ENCODE data around the gene KIF25.

The KIF25 gene

GRCh38 chr6:168089186-168090063 lies 92.0 kb downstream of the KIF25 start:
- DNase-seq (ENCODE audit: low read depth in 2 of 2), result no peak

GRCh38 chr6:168090064-168090690 lies 92.7 kb downstream of the KIF25 start:
- DNase-seq (ENCODE audit: low read depth in 2 of 2), result no peak

GRCh38 chr6:168090706-168091105 lies 93.2 kb downstream of the KIF25 start:
- no peak for DNase-seq (ENCODE audit: low read depth in 2 of 2)

GRCh38 chr6:168091381-168092264 lies 94.2 kb downstream of the KIF25 start:
- no peak for DNase-seq (ENCODE audit: low read depth in 2 of 2)

- DNase-seq (ENCODE audit: low read depth in 2 of 2), result no peak
These were observed 95.1 kb downstream of the KIF25 start for GRCh38 chr6:168092541-168092940.

GRCh38 chr6:168093071-168093505 lies 95.6 kb downstream of the KIF25 start:
- no peak for DNase-seq (ENCODE audit: low read depth in 2 of 2)

GRCh38 chr6:168093634-168094033 lies 96.2 kb downstream of the KIF25 start:
- DNase-seq (ENCODE audit: low read depth in 2 of 2), result no peak
